Glutamatergic neuron (in vitro differentiated cells): ENCODE data around the gene MLKL. TPM values are rescaled to one million over a fixed set of nuclear protein-coding genes. Genes with fewer than 3 reads are reported as not detected.

Source experiments
- DNase-seq: peaks from one replicate; pipeline ENCODE4 v3.0.0; 2022
- H3K27ac Mint-ChIP-seq: one replicate; pipeline ENCODE4 v1.8.0; 2020; ENCODE audit warnings: mild to moderate bottlenecking, mixed read lengths, inconsistent platforms; ENCODE audit not compliant: unreplicated experiment
- H3K27me3 Mint-ChIP-seq: one replicate; pipeline ENCODE4 v1.8.0; 2020; ENCODE audit warnings: mild to moderate bottlenecking, moderate library complexity, mixed read lengths, inconsistent platforms; ENCODE audit not compliant: unreplicated experiment
- H3K36me3 Mint-ChIP-seq: one replicate; pipeline ENCODE4 v1.8.0; 2020; ENCODE audit warnings: mild to moderate bottlenecking, mixed read lengths, inconsistent platforms; ENCODE audit not compliant: unreplicated experiment
- H3K4me1 Mint-ChIP-seq: one replicate; pipeline ENCODE4 v1.8.0; 2020; ENCODE audit warnings: mild to moderate bottlenecking, low read depth, mixed read lengths, inconsistent platforms; ENCODE audit not compliant: unreplicated experiment
- H3K4me3 Mint-ChIP-seq: one replicate; pipeline ENCODE4 v1.8.0; 2020; ENCODE audit warnings: mild to moderate bottlenecking, mixed read lengths, inconsistent platforms; ENCODE audit not compliant: unreplicated experiment
- H3K9me3 Mint-ChIP-seq: one replicate; pipeline ENCODE4 v1.8.0; 2020; ENCODE audit warnings: mild to moderate bottlenecking, moderate library complexity, mixed read lengths, inconsistent platforms; ENCODE audit not compliant: unreplicated experiment
- total RNA-seq: library from RNA; stranded (reverse); fragmentation: NEBNext Ultra II Directional; extraction: Animal tissue kit (Norgen Biotek cat#: 25700); gene quantifications from one replicate; pipeline ENCODE4 v1.2.1, GENCODE V29; 2021; ENCODE audit not compliant: unreplicated experiment
- TF ChIP-seq, protein P1 (sequence below): fragments of 200-600 bp; sonication (generic); IDR thresholded peaks from one replicate; pipeline ENCODE4 v1.5.0; 2021; ENCODE audit not compliant: partially characterized antibody, unreplicated experiment

Gene MLKL
- total RNA-seq, 1 donor from 2014 or later: not detected

DNA sequence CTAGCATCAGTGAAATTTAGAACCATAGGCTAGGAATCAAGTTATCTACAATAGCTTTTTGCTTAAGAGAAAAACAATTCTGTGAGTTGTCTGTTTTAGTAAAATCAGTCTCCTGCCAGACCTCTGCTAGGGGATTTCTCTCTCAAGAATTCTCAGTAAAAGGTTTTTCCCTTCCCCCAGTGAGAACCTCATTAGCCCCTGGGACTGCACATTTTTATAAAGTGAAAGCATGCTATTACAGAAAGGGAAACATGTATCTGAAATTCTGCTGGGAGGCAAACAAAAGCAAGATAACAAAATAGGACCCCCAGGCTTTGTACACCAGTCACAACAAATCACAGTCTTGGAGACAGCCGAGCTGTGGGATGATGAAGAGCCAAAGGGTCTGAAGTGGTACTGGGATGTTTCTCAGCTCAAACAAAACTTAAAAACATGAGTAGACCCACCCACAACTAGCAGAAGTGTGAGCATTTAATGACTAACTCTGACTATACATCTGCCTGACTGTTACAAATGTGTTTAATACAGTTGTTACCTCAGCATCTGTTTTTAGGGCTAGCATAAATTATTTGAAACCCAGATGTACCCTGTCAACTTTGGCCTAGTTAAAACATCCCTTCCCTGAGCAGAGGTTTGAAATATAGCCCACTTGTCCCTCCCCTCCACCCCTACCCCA lies 73.8 kb downstream of the MLKL start:
- H3K27ac Mint-ChIP-seq: no peak overlapping the region
- TF ChIP-seq, protein P1, sequence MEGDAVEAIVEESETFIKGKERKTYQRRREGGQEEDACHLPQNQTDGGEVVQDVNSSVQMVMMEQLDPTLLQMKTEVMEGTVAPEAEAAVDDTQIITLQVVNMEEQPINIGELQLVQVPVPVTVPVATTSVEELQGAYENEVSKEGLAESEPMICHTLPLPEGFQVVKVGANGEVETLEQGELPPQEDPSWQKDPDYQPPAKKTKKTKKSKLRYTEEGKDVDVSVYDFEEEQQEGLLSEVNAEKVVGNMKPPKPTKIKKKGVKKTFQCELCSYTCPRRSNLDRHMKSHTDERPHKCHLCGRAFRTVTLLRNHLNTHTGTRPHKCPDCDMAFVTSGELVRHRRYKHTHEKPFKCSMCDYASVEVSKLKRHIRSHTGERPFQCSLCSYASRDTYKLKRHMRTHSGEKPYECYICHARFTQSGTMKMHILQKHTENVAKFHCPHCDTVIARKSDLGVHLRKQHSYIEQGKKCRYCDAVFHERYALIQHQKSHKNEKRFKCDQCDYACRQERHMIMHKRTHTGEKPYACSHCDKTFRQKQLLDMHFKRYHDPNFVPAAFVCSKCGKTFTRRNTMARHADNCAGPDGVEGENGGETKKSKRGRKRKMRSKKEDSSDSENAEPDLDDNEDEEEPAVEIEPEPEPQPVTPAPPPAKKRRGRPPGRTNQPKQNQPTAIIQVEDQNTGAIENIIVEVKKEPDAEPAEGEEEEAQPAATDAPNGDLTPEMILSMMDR: no peak
- no peaks in the 10 kb centered on the region for H3K9me3 Mint-ChIP-seq
- no peak for DNase-seq
- peaks cover 2% of the 10 kb centered on the region for H3K27me3 Mint-ChIP-seq
- no peaks in the 10 kb centered on the region for H3K36me3 Mint-ChIP-seq
- H3K4me3 Mint-ChIP-seq: no peak overlapping the region
- H3K4me1 Mint-ChIP-seq: peaks cover 17% of the 10 kb centered on the region

DNA sequence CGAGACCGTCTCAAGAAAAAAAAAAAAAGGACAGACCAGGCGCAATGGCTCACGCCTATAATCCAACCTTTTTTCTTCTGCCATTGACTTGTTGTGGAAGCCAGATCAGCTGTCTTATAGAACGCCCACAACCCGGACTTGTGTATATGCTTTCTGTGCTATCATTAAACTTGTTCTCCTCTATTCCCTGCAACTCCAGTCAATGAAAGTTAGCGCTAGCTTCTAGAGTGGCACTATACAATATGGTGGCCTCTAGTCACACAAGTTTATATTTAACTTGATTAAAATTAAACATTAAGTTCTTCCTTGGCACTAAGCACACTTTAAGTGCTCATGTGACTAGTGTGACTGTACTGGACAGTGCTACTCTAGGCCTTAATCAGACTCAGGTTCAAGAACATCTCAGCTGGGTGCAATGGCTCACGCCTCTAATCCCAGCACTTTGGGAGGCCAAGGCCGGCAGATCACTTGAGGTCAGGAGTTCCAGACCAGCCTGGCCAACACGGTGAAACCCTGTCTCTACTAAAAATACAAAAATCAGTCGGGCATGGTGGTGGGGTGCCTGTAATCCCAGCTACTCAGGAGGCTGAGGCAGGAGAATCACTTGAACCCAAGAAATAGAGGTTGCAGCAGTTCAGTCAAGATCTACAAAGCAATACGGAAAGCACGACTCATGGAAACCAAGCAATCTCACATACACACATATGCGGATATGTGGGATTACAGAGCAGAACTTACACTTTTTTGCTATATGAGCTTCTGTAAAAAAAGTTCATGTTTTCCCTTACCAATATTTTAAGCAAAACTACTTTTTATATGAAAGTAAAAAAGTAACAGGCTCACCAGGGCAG lies 74.9 kb downstream of the MLKL start:
- no peak for DNase-seq
- H3K27ac Mint-ChIP-seq: no peak overlapping the region
- no peaks in the 10 kb centered on the region for H3K36me3 Mint-ChIP-seq
- H3K9me3 Mint-ChIP-seq: no peaks in the 10 kb centered on the region
- peaks cover 2% of the 10 kb centered on the region for H3K27me3 Mint-ChIP-seq
- no peak overlapping the region for H3K4me3 Mint-ChIP-seq
- TF ChIP-seq, protein P1: no peak
- peaks cover 17% of the 10 kb centered on the region for H3K4me1 Mint-ChIP-seq

DNA sequence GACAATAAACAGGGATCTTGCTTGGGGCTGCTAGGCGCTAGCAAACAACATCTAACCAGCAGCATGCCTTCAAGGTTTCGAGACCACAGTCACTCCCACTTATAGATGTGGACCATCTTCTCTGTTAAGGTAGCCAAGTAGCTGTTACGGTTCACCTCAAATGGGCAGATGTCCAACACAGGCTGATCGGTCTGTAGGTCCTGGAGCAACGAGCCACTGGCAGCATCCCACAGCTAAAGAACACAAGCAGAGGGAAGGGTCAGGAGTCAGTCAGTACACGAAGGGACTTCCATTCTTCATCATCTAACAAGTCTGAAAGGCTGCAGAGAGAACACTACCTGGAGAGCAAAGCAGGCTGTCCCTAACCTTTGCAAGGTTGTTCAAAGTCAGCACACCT lies 76.8 kb downstream of the MLKL start:
- DNase-seq: no peak
- Mint-ChIP-seq H3K4me3 (no peak overlapping the region), H3K36me3 (no peaks in the 10 kb centered on the region), H3K4me1 (peaks cover 17% of the 10 kb centered on the region), H3K9me3 (no peaks in the 10 kb centered on the region), H3K27me3 (peaks cover 2% of the 10 kb centered on the region), H3K27ac (no peak overlapping the region)
- TF ChIP-seq, protein P1: no peak

DNA sequence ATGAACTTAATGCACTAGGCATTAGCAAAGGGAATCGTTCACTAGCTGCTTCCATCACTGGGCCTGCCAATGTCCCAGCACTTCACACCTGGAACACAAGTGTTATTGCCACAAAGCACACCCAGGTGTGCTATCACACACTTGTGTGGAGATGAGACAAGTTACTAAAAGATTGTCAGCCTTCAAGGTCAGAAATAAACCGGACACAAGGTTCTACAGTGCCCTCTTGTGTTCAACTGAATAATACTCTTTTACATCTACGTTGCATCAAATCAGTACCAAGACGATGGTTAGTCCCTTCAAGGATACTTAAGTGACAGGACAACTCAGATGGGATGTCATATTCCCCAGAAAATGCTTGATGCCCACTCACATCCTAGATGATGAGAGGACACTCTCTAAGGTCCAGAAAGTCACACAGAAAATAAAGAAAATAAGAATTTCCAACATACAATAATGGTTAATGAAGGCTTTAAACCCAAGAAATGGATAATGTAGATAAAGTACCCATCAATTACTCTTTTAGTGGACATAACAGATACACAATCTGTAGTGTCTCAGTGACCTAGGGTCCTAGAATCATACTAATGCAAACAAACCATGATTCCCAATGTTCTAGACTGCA lies 77.3 kb downstream of the MLKL start:
- H3K27me3 Mint-ChIP-seq: no peaks in the 10 kb centered on the region
- TF ChIP-seq, protein P1: peak; percentile 59
- H3K4me3 Mint-ChIP-seq: no peak overlapping the region
- H3K9me3 Mint-ChIP-seq: no peaks in the 10 kb centered on the region
- peaks cover 15% of the 10 kb centered on the region for H3K4me1 Mint-ChIP-seq
- H3K27ac Mint-ChIP-seq: no peak overlapping the region
- no peaks in the 10 kb centered on the region for H3K36me3 Mint-ChIP-seq
- no peak for DNase-seq
